HL-60 (cell line): ENCODE results near the gene NKAIN2.

Experiments used
- DNase-seq, 2 experiments: peaks; one replicate each; pipeline ENCODE4 v3.0.0-alpha.2; 2010 to 2020; ENCODE audit warnings: low read depth in 1 of 2, low spot score in 1 of 2
- H3K27ac ChIP-seq: fragments of 250-450 bp; sonication (Bioruptor Pico); replicated peaks from 2 replicates; pipeline ENCODE4 v1.5.1; 2020; ENCODE audit warnings: mild to moderate bottlenecking, moderate library complexity
- H3K27me3 ChIP-seq: fragments of 250-450 bp; sonication (Bioruptor Pico); 2 replicates; pipeline ENCODE4 v1.5.1; 2021; ENCODE audit warnings: mild to moderate bottlenecking, moderate library complexity; ENCODE audit not compliant: insufficient read depth, poor library complexity, severe bottlenecking
- H3K4me3 ChIP-seq: replicated peaks from 2 replicates; pipeline ENCODE4 v1.5.1; 2011; ENCODE audit warnings: mild to moderate bottlenecking, control low read depth, low read length; ENCODE audit not compliant: insufficient read depth
- GABPA ChIP-seq: IDR thresholded peaks from 2 replicates; pipeline ENCODE4 v1.6.1; 2012; ENCODE audit warnings: low read depth
- POLR2AphosphoS5 ChIP-seq: IDR thresholded peaks from 2 replicates; pipeline ENCODE4 v1.6.1; 2012; ENCODE audit warnings: low read depth
- SPI1 ChIP-seq: IDR thresholded peaks from 2 replicates; pipeline ENCODE4 v1.6.1; 2012; ENCODE audit warnings: low read depth, mild to moderate bottlenecking, borderline replicate concordance
- TF ChIP-seq, protein P1 (sequence below): IDR thresholded peaks from 2 replicates; pipeline ENCODE4 v1.6.1; 2012; ENCODE audit warnings: low read depth; ENCODE audit not compliant: insufficient replicate concordance
- TF ChIP-seq, protein P2 (sequence below): IDR thresholded peaks from one replicate; pipeline ENCODE4 v1.5.1; 2011; ENCODE audit warnings: low read length, control low read depth, inconsistent platforms; ENCODE audit not compliant: insufficient read depth

The NKAIN2 gene

DNA sequence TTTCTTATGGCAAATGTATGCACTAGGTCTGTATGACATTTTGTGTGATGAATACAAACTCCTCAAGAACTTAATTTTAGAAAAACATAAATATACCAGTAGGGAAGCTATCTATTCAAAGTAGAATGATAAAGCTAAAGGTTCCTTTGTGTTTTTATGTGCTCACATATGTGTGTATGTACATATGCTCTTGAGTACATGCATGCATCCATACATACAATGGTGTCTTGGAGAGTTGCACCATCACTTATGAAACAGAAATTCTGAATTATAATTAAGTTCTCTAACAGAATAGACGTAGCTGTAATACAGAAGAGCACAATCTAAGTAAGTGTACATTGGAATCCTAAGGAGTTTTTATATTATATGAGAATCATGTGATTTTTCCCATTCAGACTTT is 2.3 kb downstream of the NKAIN2 start:
- Histone ChIP-seq H3K4me3 (no peak overlapping the region), H3K27ac (no peak overlapping the region), H3K27me3 (peaks cover 42% of the 10 kb centered on the region)
- TF ChIP-seq GABPA: no peak
- TF ChIP-seq, protein P1, sequence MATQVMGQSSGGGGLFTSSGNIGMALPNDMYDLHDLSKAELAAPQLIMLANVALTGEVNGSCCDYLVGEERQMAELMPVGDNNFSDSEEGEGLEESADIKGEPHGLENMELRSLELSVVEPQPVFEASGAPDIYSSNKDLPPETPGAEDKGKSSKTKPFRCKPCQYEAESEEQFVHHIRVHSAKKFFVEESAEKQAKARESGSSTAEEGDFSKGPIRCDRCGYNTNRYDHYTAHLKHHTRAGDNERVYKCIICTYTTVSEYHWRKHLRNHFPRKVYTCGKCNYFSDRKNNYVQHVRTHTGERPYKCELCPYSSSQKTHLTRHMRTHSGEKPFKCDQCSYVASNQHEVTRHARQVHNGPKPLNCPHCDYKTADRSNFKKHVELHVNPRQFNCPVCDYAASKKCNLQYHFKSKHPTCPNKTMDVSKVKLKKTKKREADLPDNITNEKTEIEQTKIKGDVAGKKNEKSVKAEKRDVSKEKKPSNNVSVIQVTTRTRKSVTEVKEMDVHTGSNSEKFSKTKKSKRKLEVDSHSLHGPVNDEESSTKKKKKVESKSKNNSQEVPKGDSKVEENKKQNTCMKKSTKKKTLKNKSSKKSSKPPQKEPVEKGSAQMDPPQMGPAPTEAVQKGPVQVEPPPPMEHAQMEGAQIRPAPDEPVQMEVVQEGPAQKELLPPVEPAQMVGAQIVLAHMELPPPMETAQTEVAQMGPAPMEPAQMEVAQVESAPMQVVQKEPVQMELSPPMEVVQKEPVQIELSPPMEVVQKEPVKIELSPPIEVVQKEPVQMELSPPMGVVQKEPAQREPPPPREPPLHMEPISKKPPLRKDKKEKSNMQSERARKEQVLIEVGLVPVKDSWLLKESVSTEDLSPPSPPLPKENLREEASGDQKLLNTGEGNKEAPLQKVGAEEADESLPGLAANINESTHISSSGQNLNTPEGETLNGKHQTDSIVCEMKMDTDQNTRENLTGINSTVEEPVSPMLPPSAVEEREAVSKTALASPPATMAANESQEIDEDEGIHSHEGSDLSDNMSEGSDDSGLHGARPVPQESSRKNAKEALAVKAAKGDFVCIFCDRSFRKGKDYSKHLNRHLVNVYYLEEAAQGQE: no peak
- no peak for TF ChIP-seq SPI1
- TF ChIP-seq, protein P2, sequence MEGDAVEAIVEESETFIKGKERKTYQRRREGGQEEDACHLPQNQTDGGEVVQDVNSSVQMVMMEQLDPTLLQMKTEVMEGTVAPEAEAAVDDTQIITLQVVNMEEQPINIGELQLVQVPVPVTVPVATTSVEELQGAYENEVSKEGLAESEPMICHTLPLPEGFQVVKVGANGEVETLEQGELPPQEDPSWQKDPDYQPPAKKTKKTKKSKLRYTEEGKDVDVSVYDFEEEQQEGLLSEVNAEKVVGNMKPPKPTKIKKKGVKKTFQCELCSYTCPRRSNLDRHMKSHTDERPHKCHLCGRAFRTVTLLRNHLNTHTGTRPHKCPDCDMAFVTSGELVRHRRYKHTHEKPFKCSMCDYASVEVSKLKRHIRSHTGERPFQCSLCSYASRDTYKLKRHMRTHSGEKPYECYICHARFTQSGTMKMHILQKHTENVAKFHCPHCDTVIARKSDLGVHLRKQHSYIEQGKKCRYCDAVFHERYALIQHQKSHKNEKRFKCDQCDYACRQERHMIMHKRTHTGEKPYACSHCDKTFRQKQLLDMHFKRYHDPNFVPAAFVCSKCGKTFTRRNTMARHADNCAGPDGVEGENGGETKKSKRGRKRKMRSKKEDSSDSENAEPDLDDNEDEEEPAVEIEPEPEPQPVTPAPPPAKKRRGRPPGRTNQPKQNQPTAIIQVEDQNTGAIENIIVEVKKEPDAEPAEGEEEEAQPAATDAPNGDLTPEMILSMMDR: no peak
- TF ChIP-seq POLR2AphosphoS5: no peak
- no peak for DNase-seq

DNA sequence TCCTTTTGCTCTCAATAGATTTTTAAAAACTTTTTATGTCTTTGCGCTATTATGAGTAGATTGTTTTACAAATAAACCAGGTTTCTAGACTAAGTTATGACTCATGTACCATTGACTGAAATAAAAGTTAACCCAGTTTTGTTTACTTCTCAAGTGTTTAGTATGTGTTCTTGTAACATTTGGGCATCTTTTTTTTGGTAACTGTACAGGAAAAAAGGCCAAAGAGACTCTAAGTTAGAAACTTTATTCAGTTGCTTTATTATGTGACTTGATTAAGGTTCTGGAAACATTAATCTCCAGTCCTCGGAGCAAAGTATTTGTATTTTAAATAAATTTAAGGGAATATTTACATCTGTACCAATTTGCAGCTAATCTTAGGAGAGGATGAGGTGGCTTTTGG is 2.9 kb downstream of the NKAIN2 start:
- TF ChIP-seq, protein P2: no peak
- H3K27ac ChIP-seq: no peak overlapping the region
- DNase-seq: no peak
- H3K27me3 ChIP-seq: peaks cover 42% of the 10 kb centered on the region
- H3K4me3 ChIP-seq: no peak overlapping the region

DNA sequence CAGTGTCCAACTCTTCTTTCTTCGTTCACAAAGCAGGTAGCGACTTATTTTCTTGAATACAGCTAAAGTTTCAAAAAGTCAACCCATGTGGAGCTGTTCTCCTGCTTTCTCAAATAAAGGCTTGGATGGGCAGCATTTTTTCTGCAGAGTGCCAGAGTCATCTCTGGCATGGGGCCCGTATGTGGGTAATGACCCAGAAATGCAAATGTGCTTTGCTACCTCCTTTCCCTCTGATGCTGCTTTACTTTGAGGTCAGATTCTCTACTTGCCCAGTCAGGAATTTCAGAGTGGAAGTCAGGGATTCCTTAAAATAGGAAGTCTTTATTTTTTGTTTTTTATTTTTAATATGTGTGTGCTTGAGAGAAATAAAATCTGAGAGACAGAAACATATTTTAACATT is 4.9 kb downstream of the NKAIN2 start:
- TF ChIP-seq SPI1 (no peak), GABPA (no peak), POLR2AphosphoS5 (no peak)
- TF ChIP-seq, protein P2: no peak
- TF ChIP-seq, protein P1: no peak
- no peak for DNase-seq
- Histone ChIP-seq H3K27me3 (peaks cover 34% of the 10 kb centered on the region), H3K27ac (no peak overlapping the region), H3K4me3 (no peak overlapping the region)

DNA sequence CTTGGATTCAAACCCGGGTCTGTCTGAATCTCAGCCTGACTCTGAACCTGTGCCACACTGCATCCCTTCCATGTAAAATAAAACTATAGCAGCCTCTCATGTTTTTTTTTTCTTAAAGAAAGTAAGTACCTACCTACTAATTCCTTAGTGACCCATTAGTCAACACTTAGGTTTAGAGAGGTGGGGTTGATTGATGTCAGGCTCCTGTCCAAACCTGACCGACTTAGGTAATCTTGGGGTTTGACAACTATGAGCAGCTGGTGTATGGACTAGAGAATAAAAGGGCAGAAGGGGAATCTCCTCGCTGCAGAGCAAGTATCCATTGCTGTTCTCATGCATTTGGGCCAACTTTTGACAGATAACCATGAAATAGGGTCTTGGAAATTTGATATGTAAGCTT is 6.5 kb downstream of the NKAIN2 start:
- Histone ChIP-seq H3K27me3 (peaks cover 20% of the 10 kb centered on the region), H3K27ac (no peak overlapping the region), H3K4me3 (no peak overlapping the region)
- no peak for DNase-seq
- no peak for TF ChIP-seq GABPA
- TF ChIP-seq, protein P2: no peak
- no peak for TF ChIP-seq POLR2AphosphoS5
- TF ChIP-seq, protein P1: no peak
- TF ChIP-seq SPI1: no peak
